ENCODE results near the gene WIPF1. TPM values are rescaled to one million over a fixed set of nuclear protein-coding genes. Genes with fewer than 3 reads are reported as not detected.

WIPF1 gene
- total RNA-seq, 4 donors from 2014 or later = 31.5 to 61.5 (median 36.3) TPM

- H3K27ac ChIP-seq (replicated peaks in 1 of 4) = peak overlapping the region; percentile 10 to 65 (median 52)
- no peaks in the 10 kb centered on the region for H3K9me3 ChIP-seq
- peaks cover 11 to 24% (median 22%) of the 10 kb centered on the region in 4 donors for H3K4me1 ChIP-seq
- no peak for TF ChIP-seq CTCF (IDR thresholded peaks at IDR 0.05)
- no peak for TF ChIP-seq POLR2AphosphoS5 (IDR thresholded peaks at IDR 0.05)
- no peak for TF ChIP-seq POLR2A (IDR thresholded peaks at IDR 0.05; ENCODE audit: low read depth)
- TF ChIP-seq EP300 (IDR thresholded peaks at IDR 0.05) = no peak
- no peak overlapping the region for H3K4me3 ChIP-seq
- no peaks in the 10 kb centered on the region for H3K27me3 ChIP-seq
- intact Hi-C loops (cut with DNase I) = no loop called here
- DNase-seq (ENCODE audit: extremely low spot score) = no peak
- peaks cover 4 to 37% (median 11%) of the 10 kb centered on the region in 4 donors for H3K36me3 ChIP-seq
These were observed 36.9 kb downstream of the WIPF1 start for GRCh38 chr2:174560737-174561136.

GRCh38 chr2:174555998-174556397 is 41.6 kb downstream of the WIPF1 start:
- no peak for TF ChIP-seq POLR2A (IDR thresholded peaks at IDR 0.05; ENCODE audit: low read depth)
- no peak for TF ChIP-seq POLR2AphosphoS5 (IDR thresholded peaks at IDR 0.05)
- no peak for TF ChIP-seq EP300 (IDR thresholded peaks at IDR 0.05)
- no peak for TF ChIP-seq CTCF (IDR thresholded peaks at IDR 0.05)
- no peak for DNase-seq (ENCODE audit: extremely low spot score)
- H3K4me1 ChIP-seq = peaks cover 4 to 10% (median 8%) of the 10 kb centered on the region in 4 donors
- peaks cover 0 to 11% (median 2%) of the 10 kb centered on the region in 4 donors for H3K36me3 ChIP-seq
- H3K27me3 ChIP-seq = no peaks in the 10 kb centered on the region
- intact Hi-C loops (cut with DNase I) = no loop called here
- H3K4me3 ChIP-seq = no peak overlapping the region
- no peaks in the 10 kb centered on the region for H3K9me3 ChIP-seq
- WGBS = 72% methylated on average over 4 of the region's 4 CpGs
- H3K27ac ChIP-seq (replicated peaks in 1 of 4) = no peak overlapping the region

GRCh38 chr2:174554529-174555150 is 43.0 kb downstream of the WIPF1 start:
- peaks cover 0 to 4% (median 0%) of the 10 kb centered on the region in 4 donors for H3K4me1 ChIP-seq
- no peaks in the 10 kb centered on the region for H3K9me3 ChIP-seq
- TF ChIP-seq POLR2A (IDR thresholded peaks at IDR 0.05; ENCODE audit: low read depth) (no peak), CTCF (IDR thresholded peaks at IDR 0.05) (no peak), POLR2AphosphoS5 (IDR thresholded peaks at IDR 0.05) (no peak), EP300 (IDR thresholded peaks at IDR 0.05) (no peak)
- no peak overlapping the region for H3K27ac ChIP-seq (replicated peaks in 1 of 4)
- no peaks in the 10 kb centered on the region for H3K27me3 ChIP-seq
- intact Hi-C loops (cut with DNase I) = no loop called here
- 72% methylated on average over 4 of the region's 4 CpGs for WGBS
- peaks cover 0 to 11% (median 2%) of the 10 kb centered on the region in 4 donors for H3K36me3 ChIP-seq
- no peak overlapping the region for H3K4me3 ChIP-seq
- no peak for DNase-seq (ENCODE audit: extremely low spot score)

- WGBS = 91% methylated on average over 5 of the region's 5 CpGs
These were observed 43.7 kb downstream of the WIPF1 start for GRCh38 chr2:174553811-174554493.

More at GRCh38 chr2:174553811-174554493, 43.7 kb downstream of the WIPF1 start:
- TF ChIP-seq POLR2AphosphoS5 (IDR thresholded peaks at IDR 0.05) (no peak), CTCF (IDR thresholded peaks at IDR 0.05) (no peak), EP300 (IDR thresholded peaks at IDR 0.05) (no peak), POLR2A (IDR thresholded peaks at IDR 0.05; ENCODE audit: low read depth) (no peak)
- Histone ChIP-seq H3K9me3 (no peaks in the 10 kb centered on the region), H3K36me3 (peaks cover 0 to 9% (median 1%) of the 10 kb centered on the region in 4 donors), H3K4me3 (no peak overlapping the region), H3K27ac (replicated peaks in 1 of 4) (no peak overlapping the region), H3K27me3 (no peaks in the 10 kb centered on the region), H3K4me1 (peaks cover 0 to 4% (median 0%) of the 10 kb centered on the region in 4 donors)
- no peak for DNase-seq (ENCODE audit: extremely low spot score)
- intact Hi-C loops (cut with DNase I) = no loop called here

Data from esophagus muscularis mucosa (tissue), 4 donors.